MCF 10A (cell line): Measurements from ENCODE around the gene MRPS26. TPM values are rescaled to one million over a fixed set of nuclear protein-coding genes. Genes with fewer than 3 reads are reported as not detected.

Experiments
- Bru-seq: library from RNA; stranded (reverse); fragments of 400-500 nt; gene quantifications from one replicate; lab custom pipeline; 2021; lab: Mats Ljungman, UMichigan
- BruChase-seq, 2 experiments: library from RNA; stranded (reverse); fragments of 400-500 nt; gene quantifications; one replicate each; lab custom pipeline; 2021; lab: Mats Ljungman, UMichigan
- BruUV-seq: library from RNA; stranded (reverse); fragments of 400-500 nt; replicated peaks from 2 replicates; lab custom pipeline; 2021; lab: Mats Ljungman, UMichigan
- CTCF ChIA-PET: fragments of 300-600 bp; sonication (Branson Sonifier 250); formaldehyde crosslinking; extraction: SDS; loops from one replicate; lab custom pipeline; 2021; ENCODE audit warnings: antibody characterized with exemption, inconsistent platforms; lab: Yijun Ruan, JAX
- POLR2A ChIA-PET: fragments of 300-600, 350-650 bp; sonication (Branson Sonifier 250); formaldehyde crosslinking; extraction: SDS; loops from one replicate; lab custom pipeline; 2020; ENCODE audit warnings: antibody characterized with exemption, inconsistent platforms; lab: Yijun Ruan, JAX
- DNase-seq: peaks from one replicate; pipeline ENCODE4 v3.0.0-alpha.2; 2018; ENCODE audit not compliant: unreplicated experiment
- H3K27ac Mint-ChIP-seq: one replicate; pipeline ENCODE4 v1.8.0; 2022; ENCODE audit warnings: mild to moderate bottlenecking, low read depth, mixed read lengths; ENCODE audit not compliant: unreplicated experiment
- H3K27me3 Mint-ChIP-seq: one replicate; pipeline ENCODE4 v1.8.0; 2022; ENCODE audit warnings: mixed read lengths; ENCODE audit not compliant: insufficient read depth, unreplicated experiment
- H3K36me3 Mint-ChIP-seq: one replicate; pipeline ENCODE4 v1.8.0; 2022; ENCODE audit warnings: mild to moderate bottlenecking, moderate library complexity, mixed read lengths; ENCODE audit not compliant: insufficient read depth, unreplicated experiment
- H3K4me1 Mint-ChIP-seq: one replicate; pipeline ENCODE4 v1.8.0; 2022; ENCODE audit warnings: mixed read lengths; ENCODE audit not compliant: insufficient read depth, unreplicated experiment
- H3K4me3 Mint-ChIP-seq: one replicate; pipeline ENCODE4 v1.8.0; 2022; ENCODE audit warnings: mild to moderate bottlenecking, moderate library complexity, mixed read lengths; ENCODE audit not compliant: unreplicated experiment
- H3K9me3 Mint-ChIP-seq: one replicate; pipeline ENCODE4 v1.8.0; 2022; ENCODE audit warnings: mixed read lengths; ENCODE audit not compliant: unreplicated experiment
- intact Hi-C: fragments of 100-400 bp; cut with micrococcal nuclease; formaldehyde crosslinking; loops from 2 replicates; pipeline ENCODE4 v1.14.1; 2022
- long read RNA-seq: library from polyadenylated mRNA; stranded (forward); transcript quantifications from one replicate; pipeline ENCODE4 v2.0.0, GENCODE V29; 2022
- total RNA-seq: library from RNA; stranded (reverse); gene quantifications from 2 replicates; pipeline ENCODE4 v1.2.3, GENCODE V29; 2022
- TF ChIP-seq, protein P1 (sequence below): fragments of 200-600 bp; IDR thresholded peaks from one replicate; pipeline ENCODE4 v1.8.0; 2022; ENCODE audit warnings: antibody characterized with exemption, mild to moderate bottlenecking; ENCODE audit not compliant: unreplicated experiment

MRPS26 gene
- 62.6 and 68.4 TPM in 2 replicates for total RNA-seq
- Bru-seq, nascent RNA = percentile 81 among the genes with signal in this experiment
- BruChase-seq, experiment 1, labeled RNA remaining after a 6-hour chase = percentile 89 among the genes with signal in this experiment
- percentile 86 among the genes with signal in this experiment for BruChase-seq, experiment 2, labeled RNA remaining after a 2-hour chase
- long read RNA-seq, transcript MRPS26-201 (4 exons, 1,127 nt) = major isoform, 180 of 215 reads
- long read RNA-seq, partial matches to known transcripts = 22 of 215 reads
- long read RNA-seq, other reads (novel, unspliced or antisense) = 13 of 215 reads

DNA sequence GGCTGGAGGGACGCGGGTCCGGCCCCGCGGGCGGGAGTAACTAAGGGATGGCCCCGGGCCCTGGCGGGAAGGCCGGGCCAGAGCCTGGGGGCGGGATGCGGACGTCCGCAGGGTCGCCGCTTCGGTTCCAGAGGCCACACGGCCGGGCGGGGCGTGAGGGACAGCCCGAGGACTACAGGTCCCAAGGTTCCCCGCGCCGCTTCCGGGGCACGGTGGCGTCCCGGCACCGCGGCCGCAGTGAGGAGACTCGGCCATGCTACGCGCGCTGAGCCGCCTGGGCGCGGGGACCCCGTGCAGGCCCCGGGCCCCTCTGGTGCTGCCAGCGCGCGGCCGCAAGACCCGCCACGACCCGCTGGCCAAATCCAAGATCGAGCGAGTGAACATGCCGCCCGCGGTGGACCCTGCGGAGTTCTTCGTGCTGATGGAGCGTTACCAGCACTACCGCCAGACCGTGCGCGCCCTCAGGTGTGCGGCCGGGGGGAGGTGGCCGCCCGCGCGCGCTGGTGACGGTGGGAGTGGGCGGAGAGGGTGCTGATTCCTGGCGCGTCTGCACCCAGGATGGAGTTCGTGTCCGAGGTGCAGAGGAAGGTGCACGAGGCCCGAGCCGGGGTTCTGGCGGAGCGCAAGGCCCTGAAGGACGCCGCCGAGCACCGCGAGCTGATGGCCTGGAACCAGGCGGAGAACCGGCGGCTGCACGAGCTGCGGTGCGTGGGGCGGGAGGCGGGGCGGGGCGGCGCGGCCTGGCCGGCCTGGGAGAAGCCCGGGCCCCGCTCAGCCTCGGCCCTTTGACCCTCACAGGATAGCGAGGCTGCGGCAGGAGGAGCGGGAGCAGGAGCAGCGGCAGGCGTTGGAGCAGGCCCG lies at the start of gene MRPS26:
TSS of gene MRPS26 (plus strand) at position 237 of the 861 bp plus-strand sequence. CDS start at position 254, 17 bp downstream.
- peaks cover 37% of the 10 kb centered on the region for H3K36me3 Mint-ChIP-seq
- peak within 1 kb of the TSS; percentile 83 for H3K27ac Mint-ChIP-seq
- TF ChIP-seq, protein P1, sequence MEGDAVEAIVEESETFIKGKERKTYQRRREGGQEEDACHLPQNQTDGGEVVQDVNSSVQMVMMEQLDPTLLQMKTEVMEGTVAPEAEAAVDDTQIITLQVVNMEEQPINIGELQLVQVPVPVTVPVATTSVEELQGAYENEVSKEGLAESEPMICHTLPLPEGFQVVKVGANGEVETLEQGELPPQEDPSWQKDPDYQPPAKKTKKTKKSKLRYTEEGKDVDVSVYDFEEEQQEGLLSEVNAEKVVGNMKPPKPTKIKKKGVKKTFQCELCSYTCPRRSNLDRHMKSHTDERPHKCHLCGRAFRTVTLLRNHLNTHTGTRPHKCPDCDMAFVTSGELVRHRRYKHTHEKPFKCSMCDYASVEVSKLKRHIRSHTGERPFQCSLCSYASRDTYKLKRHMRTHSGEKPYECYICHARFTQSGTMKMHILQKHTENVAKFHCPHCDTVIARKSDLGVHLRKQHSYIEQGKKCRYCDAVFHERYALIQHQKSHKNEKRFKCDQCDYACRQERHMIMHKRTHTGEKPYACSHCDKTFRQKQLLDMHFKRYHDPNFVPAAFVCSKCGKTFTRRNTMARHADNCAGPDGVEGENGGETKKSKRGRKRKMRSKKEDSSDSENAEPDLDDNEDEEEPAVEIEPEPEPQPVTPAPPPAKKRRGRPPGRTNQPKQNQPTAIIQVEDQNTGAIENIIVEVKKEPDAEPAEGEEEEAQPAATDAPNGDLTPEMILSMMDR = no peak
- peak; percentile 87 for DNase-seq
- H3K4me3 Mint-ChIP-seq = peak within 1 kb of the TSS; percentile 95
- no peaks in the 10 kb centered on the region for H3K9me3 Mint-ChIP-seq
- ChIA-PET POLR2A (interaction anchor here (0.6 to 1.3 kb wide), 11 partner anchors 26 to 393 kb away, joined by 3 to 4 read pairs (median 3); partner anchors contain the start of gene NOP56), CTCF (interaction anchor here (0.5 to 1.0 kb wide), 2 partner anchors 7 to 810 kb away, joined by 3 read pairs; no protein-coding TSS in a partner anchor)
- H3K4me1 Mint-ChIP-seq = peaks cover 12% of the 10 kb centered on the region
- BruUV-seq = no TSS peak
- no peaks in the 10 kb centered on the region for H3K27me3 Mint-ChIP-seq
- intact Hi-C loops = no loop called here

DNA sequence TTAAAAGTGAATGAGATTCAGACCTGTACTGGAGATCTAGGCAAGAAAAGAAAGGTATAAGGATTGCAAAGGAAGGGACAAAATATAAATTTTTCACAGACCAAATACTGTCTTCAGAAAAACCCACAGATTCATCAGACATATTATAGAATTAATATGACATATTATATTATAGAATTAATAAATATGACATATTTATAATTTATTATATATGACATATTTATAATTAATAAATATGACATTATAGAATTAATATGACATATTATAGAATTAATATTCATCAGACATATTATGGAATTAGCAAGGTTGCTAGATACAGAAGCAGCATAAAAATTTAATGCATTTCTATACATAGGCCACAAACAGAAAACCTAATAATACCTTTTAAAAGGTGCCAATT lies 47.1 kb upstream of the MRPS26 start:
- Mint-ChIP-seq H3K27ac (no peak overlapping the region), H3K27me3 (no peaks in the 10 kb centered on the region), H3K4me1 (no peaks in the 10 kb centered on the region), H3K4me3 (no peak overlapping the region), H3K9me3 (no peaks in the 10 kb centered on the region), H3K36me3 (peaks cover 17% of the 10 kb centered on the region)
- intact Hi-C loops = no loop called here
- no peak for DNase-seq
- CTCF ChIA-PET = no interaction called here
- TF ChIP-seq, protein P1 = no peak
- POLR2A ChIA-PET = no interaction called here
- BruUV-seq = no TSS peak

DNA sequence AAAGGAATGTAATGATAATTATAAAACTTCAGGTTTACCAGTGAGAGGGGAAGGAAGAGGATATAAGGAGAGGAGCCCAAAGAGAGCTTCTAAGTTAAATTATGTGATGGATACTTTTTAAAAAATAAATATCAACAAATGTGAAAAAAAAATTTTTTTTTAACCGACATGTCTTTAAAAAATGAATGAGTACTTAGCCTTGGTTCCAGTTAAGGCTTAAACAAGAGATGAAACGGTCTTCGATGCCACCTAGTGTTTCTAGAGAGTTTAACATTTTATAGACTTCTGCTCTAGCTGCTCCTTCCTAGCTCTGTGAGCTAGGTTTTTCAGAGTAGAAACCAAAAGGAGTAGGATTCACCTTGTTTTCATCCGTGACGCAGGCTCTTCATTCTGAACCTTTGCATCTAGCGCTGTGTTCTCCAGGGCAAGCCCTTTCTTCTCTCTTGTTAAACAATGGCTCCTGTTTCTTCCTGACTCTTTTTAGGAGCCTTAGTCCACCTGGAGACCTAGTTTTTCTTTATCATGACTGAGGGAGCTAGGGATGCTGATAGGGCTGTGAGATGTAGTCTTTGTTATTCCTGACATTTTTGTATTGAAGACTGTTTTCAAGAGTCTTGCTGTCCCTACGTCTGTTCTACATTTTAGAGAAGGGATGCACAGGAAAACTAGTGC lies 44.9 kb upstream of the MRPS26 start:
- CTCF ChIA-PET = interaction anchor here (0.5 to 2.2 kb wide), 36 partner anchors 10 to 625 kb away, joined by 3 to 12 read pairs (median 4); no protein-coding TSS in a partner anchor
- no TSS peak for BruUV-seq
- H3K4me3 Mint-ChIP-seq = no peak overlapping the region
- H3K9me3 Mint-ChIP-seq = no peaks in the 10 kb centered on the region
- peaks cover 32% of the 10 kb centered on the region for H3K36me3 Mint-ChIP-seq
- no peak overlapping the region for H3K27ac Mint-ChIP-seq
- intact Hi-C loops = loop anchor here (1.0 kb wide), 4 partner anchors 87 to 349 kb away; partner anchors contain the start of genes NOP56 and PTPRA
- peak; percentile 71 for DNase-seq
- POLR2A ChIA-PET = interaction anchor here (0.6 to 1.4 kb wide), 13 partner anchors 10 to 766 kb away, joined by 3 to 11 read pairs (median 4); partner anchors contain the start of genes IDH3B, NOP56, PCED1A and PTPRA
- no peaks in the 10 kb centered on the region for H3K4me1 Mint-ChIP-seq
- no peaks in the 10 kb centered on the region for H3K27me3 Mint-ChIP-seq
- TF ChIP-seq, protein P1 = peak; percentile 40
